ENCODE data around the gene TOGARAM2. TPM values are rescaled to one million over a fixed set of nuclear protein-coding genes. Genes with fewer than 3 reads are reported as not detected.

Gene TOGARAM2
- total and polyA plus RNA-seq, 10 of the 15 experiments (the other 5 are each of a cell fraction or from before 2014, with no cell fraction given) = 0.01 to 0.06 (median 0.03) TPM; not detected in 7

DNA sequence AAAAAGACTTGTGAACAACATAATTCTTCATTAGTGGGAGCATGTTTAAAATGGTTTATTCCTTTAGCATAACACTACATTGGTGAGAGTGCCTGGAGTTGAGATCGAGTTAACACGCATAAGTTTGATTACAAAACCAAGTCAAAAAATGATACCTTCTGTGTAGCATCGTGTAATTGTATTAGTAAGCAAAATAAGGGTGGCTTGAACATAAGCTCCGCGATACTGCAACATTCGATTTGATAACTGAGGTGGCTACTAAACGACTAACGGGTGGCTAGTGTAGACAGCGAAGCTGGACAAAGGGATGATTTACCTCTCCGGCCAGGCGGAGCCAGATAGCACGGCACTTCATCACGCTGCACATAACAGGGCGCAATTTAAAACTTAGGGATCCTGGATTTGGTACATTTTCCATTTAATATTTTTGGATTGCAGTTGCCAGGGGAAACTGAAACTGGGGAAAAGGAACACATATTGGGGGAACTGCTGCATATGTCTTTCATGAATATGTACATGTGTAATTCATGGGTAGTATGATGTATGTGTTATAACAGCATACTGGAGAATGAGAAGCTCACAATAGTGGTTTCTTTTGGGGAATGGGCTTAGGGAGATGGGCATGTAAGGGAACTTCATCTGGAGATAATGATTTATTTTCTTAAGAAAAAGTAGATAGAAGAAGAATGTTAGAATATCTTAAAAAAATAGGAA lies 36.4 kb upstream of the TOGARAM2 start:
- whole genome bisulfite sequencing (ENCODE audit: insufficient coverage, insufficient replicate concordance, low lambda C conversion rate, missing lambda C conversion rate) = 88% methylated on average over 14 of the region's 14 CpGs
- intact Hi-C loops (cut with micrococcal nuclease; ENCODE audit: unreplicated experiment) = no loop called here
- no peaks in the 10 kb centered on the region for H3K4me1 ChIP-seq (ENCODE audit: control insufficient read depth, insufficient read depth, low read length)
- no peak overlapping the region for H3K4me3 ChIP-seq
- H3K27ac ChIP-seq (ENCODE audit: control insufficient read depth, insufficient read depth) = no peak overlapping the region
- ChIA-PET RAD21 (ENCODE audit: unreplicated experiment) (no interaction called here), POLR2A (no interaction called here), SMC1A (ENCODE audit: uncharacterized antibody, unreplicated experiment) (interaction anchor here (0.9 kb wide), 1 partner anchor 28 kb away, joined by 3 read pairs; no protein-coding TSS in a partner anchor), CTCF (no interaction called here)
- in situ Hi-C loops (cut with MboI) = no loop called here
- ATAC-seq (no peak), DNase-seq (ENCODE audit: low read depth, low spot score) (no peak), FAIRE-seq (no peak)
- H3K79me2 ChIP-seq (ENCODE audit: control insufficient read depth, insufficient read depth, low read length) = no peaks in the 10 kb centered on the region
- no TSS peak for BruUV-seq (replicated peaks)
- H3K9me3 ChIP-seq (replicated peaks; ENCODE audit: control insufficient read depth, insufficient read depth, low read length) = peaks cover 2% of the 10 kb centered on the region; the same call in 2 of the 3 replicates
- no peaks in the 10 kb centered on the region for H3K27me3 ChIP-seq (replicated peaks in 1 of 2; ENCODE audit: control insufficient read depth in 2 of 2, insufficient read depth in 2 of 2, low read length in 1 of 2)
- peaks cover 15 to 35% of the 10 kb centered on the region in 2 experiments for H3K36me3 ChIP-seq (ENCODE audit: control insufficient read depth in 2 of 2, insufficient read depth in 2 of 2, low read length in 1 of 2)
- no peak overlapping the region for H2AFZ ChIP-seq (ENCODE audit: control insufficient read depth, low read depth, low read length)
- H3K9ac ChIP-seq (ENCODE audit: control insufficient read depth, insufficient read depth, low read length) = no peak overlapping the region
- TF ChIP-seq TARDBP (IDR thresholded peaks at IDR 0.05; ENCODE audit: borderline replicate concordance) (no peak), GABPA (IDR thresholded peaks at IDR 0.05; ENCODE audit: low read depth) (no peak)
- TF ChIP-seq, protein P1, sequence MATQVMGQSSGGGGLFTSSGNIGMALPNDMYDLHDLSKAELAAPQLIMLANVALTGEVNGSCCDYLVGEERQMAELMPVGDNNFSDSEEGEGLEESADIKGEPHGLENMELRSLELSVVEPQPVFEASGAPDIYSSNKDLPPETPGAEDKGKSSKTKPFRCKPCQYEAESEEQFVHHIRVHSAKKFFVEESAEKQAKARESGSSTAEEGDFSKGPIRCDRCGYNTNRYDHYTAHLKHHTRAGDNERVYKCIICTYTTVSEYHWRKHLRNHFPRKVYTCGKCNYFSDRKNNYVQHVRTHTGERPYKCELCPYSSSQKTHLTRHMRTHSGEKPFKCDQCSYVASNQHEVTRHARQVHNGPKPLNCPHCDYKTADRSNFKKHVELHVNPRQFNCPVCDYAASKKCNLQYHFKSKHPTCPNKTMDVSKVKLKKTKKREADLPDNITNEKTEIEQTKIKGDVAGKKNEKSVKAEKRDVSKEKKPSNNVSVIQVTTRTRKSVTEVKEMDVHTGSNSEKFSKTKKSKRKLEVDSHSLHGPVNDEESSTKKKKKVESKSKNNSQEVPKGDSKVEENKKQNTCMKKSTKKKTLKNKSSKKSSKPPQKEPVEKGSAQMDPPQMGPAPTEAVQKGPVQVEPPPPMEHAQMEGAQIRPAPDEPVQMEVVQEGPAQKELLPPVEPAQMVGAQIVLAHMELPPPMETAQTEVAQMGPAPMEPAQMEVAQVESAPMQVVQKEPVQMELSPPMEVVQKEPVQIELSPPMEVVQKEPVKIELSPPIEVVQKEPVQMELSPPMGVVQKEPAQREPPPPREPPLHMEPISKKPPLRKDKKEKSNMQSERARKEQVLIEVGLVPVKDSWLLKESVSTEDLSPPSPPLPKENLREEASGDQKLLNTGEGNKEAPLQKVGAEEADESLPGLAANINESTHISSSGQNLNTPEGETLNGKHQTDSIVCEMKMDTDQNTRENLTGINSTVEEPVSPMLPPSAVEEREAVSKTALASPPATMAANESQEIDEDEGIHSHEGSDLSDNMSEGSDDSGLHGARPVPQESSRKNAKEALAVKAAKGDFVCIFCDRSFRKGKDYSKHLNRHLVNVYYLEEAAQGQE (IDR thresholded peaks at IDR 0.05; ENCODE audit: low read depth, low read length) = no peak
- H3K4me2 ChIP-seq (ENCODE audit: control insufficient read depth, insufficient read depth) = no peak overlapping the region
- H4K20me1 ChIP-seq (ENCODE audit: control insufficient read depth, insufficient read depth) = no peaks in the 10 kb centered on the region
